Liver (tissue), 9 donors: Measurements from ENCODE around the gene APOD. TPM values are rescaled to one million over a fixed set of nuclear protein-coding genes. Genes with fewer than 3 reads are reported as not detected.

Source experiments
- DNase-seq: peaks from one replicate; pipeline ENCODE4 v3.0.0-alpha.2; 2017; ENCODE audit warnings: low spot score
- H3K27ac ChIP-seq, 2 donors: one replicate each; pipeline ENCODE4 v1.7.0; 2013; ENCODE audit warnings: inconsistent platforms in 2 of 2, low read length in 2 of 2, control low read depth in 1 of 2, low read depth in 1 of 2, mild to moderate bottlenecking in 1 of 2
- H3K27me3 ChIP-seq, 4 donors: one replicate each; pipeline versions ENCODE4 v1.6.1 to v1.7.0; 2013; ENCODE audit warnings: low read length in 3 of 4, inconsistent platforms in 1 of 4, mild to moderate bottlenecking in 1 of 4, moderate library complexity in 1 of 4; ENCODE audit not compliant: control insufficient read depth in 4 of 4, insufficient read depth in 4 of 4
- H3K36me3 ChIP-seq, 4 donors: one replicate each; pipeline versions ENCODE4 v1.6.1 to v1.7.0; 2013; ENCODE audit warnings: low read length in 3 of 4, mild to moderate bottlenecking in 3 of 4, low read depth in 1 of 4, moderate library complexity in 1 of 4; ENCODE audit not compliant: control insufficient read depth in 4 of 4, insufficient read depth in 3 of 4
- H3K4me1 ChIP-seq, 4 donors: one replicate each; pipeline versions ENCODE4 v1.6.1 to v1.7.0; 2013; ENCODE audit warnings: low read length in 3 of 4, mild to moderate bottlenecking in 3 of 4, moderate library complexity in 1 of 4; ENCODE audit not compliant: control insufficient read depth in 4 of 4, insufficient read depth in 4 of 4
- H3K4me3 ChIP-seq, 3 donors: one replicate each; pipeline versions ENCODE4 v1.6.1 to v1.7.0; 2013; ENCODE audit warnings: low read length in 3 of 3, control low read depth in 1 of 3, low read depth in 1 of 3, mild to moderate bottlenecking in 1 of 3
- H3K9ac ChIP-seq, 2 donors: one replicate each; pipeline ENCODE4 v1.7.0; 2013; ENCODE audit warnings: low read length in 2 of 2, mild to moderate bottlenecking in 2 of 2, moderate library complexity in 2 of 2, control low read depth in 1 of 2, low read depth in 1 of 2
- H3K9me3 ChIP-seq, 4 donors: one replicate each; pipeline versions ENCODE4 v1.6.1 to v1.7.0; 2013; ENCODE audit warnings: low read length in 3 of 4; ENCODE audit not compliant: control insufficient read depth in 4 of 4
- ATF3 ChIP-seq: IDR thresholded peaks from 2 replicates; pipeline ENCODE4 v1.6.1; 2016; ENCODE audit warnings: antibody characterized with exemption
- CTCF ChIP-seq: fragments of 150-350 bp; IDR thresholded peaks from 2 replicates; pipeline ENCODE4 v1.5.1; 2017; ENCODE audit warnings: improper control_type of control experiment, low read depth, low read length; ENCODE audit not compliant: missing input control
- EGR1 ChIP-seq, 2 donors: IDR thresholded peaks; 2 replicates each; pipeline ENCODE4 v1.6.1; 2016 to 2018; ENCODE audit warnings: antibody characterized with exemption in 2 of 2, low read depth in 2 of 2
- FOXA1 ChIP-seq: IDR thresholded peaks from 2 replicates; pipeline ENCODE4 v1.6.1; 2016; ENCODE audit warnings: antibody characterized with exemption
- FOXA2 ChIP-seq: IDR thresholded peaks from 2 replicates; pipeline ENCODE4 v1.6.1; 2016; ENCODE audit warnings: antibody characterized with exemption
- GABPA ChIP-seq, 2 donors: IDR thresholded peaks in 1 of 2; conservative IDR thresholded peaks in 1 of 2; 2 replicates each; pipeline ENCODE4 v1.6.1; 2016; ENCODE audit warnings: antibody characterized with exemption in 2 of 2, mild to moderate bottlenecking in 1 of 2, moderate library complexity in 1 of 2
- HNF4A ChIP-seq, 2 donors: conservative IDR thresholded peaks; 2 replicates each; pipeline ENCODE4 v1.6.1; 2016; ENCODE audit warnings: antibody characterized with exemption in 2 of 2, mild to moderate bottlenecking in 2 of 2
- HNF4G ChIP-seq: IDR thresholded peaks from 2 replicates; pipeline ENCODE4 v1.6.1; 2016; ENCODE audit warnings: antibody characterized with exemption
- JUND ChIP-seq, 2 donors: IDR thresholded peaks; 2 replicates each; pipeline ENCODE4 v1.6.1; 2016; ENCODE audit warnings: antibody characterized with exemption in 2 of 2
- MAX ChIP-seq: IDR thresholded peaks from 2 replicates; pipeline ENCODE4 v1.6.1; 2016; ENCODE audit warnings: antibody characterized with exemption
- NR2F2 ChIP-seq: IDR thresholded peaks from 2 replicates; pipeline ENCODE4 v1.6.1; 2016; ENCODE audit warnings: antibody characterized with exemption
- RAD21 ChIP-seq, 2 donors: IDR thresholded peaks; 2 replicates each; pipeline ENCODE4 v1.6.1; 2016; ENCODE audit warnings: antibody characterized with exemption in 2 of 2, mild to moderate bottlenecking in 2 of 2
- REST ChIP-seq: IDR thresholded peaks from 2 replicates; pipeline ENCODE4 v1.6.1; 2016; ENCODE audit warnings: antibody characterized with exemption, mild to moderate bottlenecking
- RXRA ChIP-seq, 2 donors: IDR thresholded peaks; 2 replicates each; pipeline ENCODE4 v1.6.1; 2017 to 2018; ENCODE audit warnings: antibody characterized with exemption in 2 of 2, mild to moderate bottlenecking in 1 of 2
- SP1 ChIP-seq: IDR thresholded peaks from 2 replicates; pipeline ENCODE4 v1.6.1; 2018; ENCODE audit warnings: antibody characterized with exemption, mild to moderate bottlenecking
- TAF1 ChIP-seq: conservative IDR thresholded peaks from 2 replicates; pipeline ENCODE4 v1.6.1; 2016; ENCODE audit warnings: antibody characterized with exemption, mild to moderate bottlenecking
- YY1 ChIP-seq: IDR thresholded peaks from 2 replicates; pipeline ENCODE4 v1.6.1; 2016; ENCODE audit warnings: antibody characterized with exemption, mild to moderate bottlenecking
- ZBTB33 ChIP-seq: IDR thresholded peaks from 2 replicates; pipeline ENCODE4 v1.6.1; 2016; ENCODE audit warnings: antibody characterized with exemption
- WGBS: extraction: QIAGEN DNeasy Blood & Tissue Kit; methylation state at CpG from one replicate; pipeline ENCODE4 v1.1.7; 2013; 5-methylcytosine and 5-hydroxymethylcytosine counted together
- polyA plus RNA-seq, 2 donors: library from polyadenylated mRNA; stranded (reverse) in 1 of 2; unstranded in 1 of 2; fragments of 200-250 nt in 1 of 2; fragments of >200 nt in 1 of 2; fragmentation: Nextera tagmentation in 1 of 2; extraction: Ambion mirVana in 1 of 2; gene quantifications; one replicate each; pipeline versions ENCODE4 v1.2.1 to v1.2.3, GENCODE V29; 2013 to 2015
- total RNA-seq, 2 donors: library from RNA; depleted of rRNA; stranded (reverse); fragments of >200 nt; gene quantifications; one replicate each; pipeline ENCODE4 v1.2.3, GENCODE V29; 2014
- donor health status: healthy.
- donor health status: healthy.
- donor health status: healthy.
- donor health status: healthy.
- donor health status: healthy.

The APOD gene
- total and polyA plus RNA-seq, 4 donors = 0.33 to 4.0 (median 0.56) TPM; not detected in 1

GRCh38 chr3:195612075-195612800 lies 28.5 kb upstream of the APOD start:
- no peak for DNase-seq
- 78% methylated on average over 8 of the region's 8 CpGs for WGBS
- no peak overlapping the region for H3K4me3 ChIP-seq
- no peaks in the 10 kb centered on the region for H3K27me3 ChIP-seq
- TF ChIP-seq EGR1 (IDR thresholded peaks at IDR 0.05; ENCODE audit: low read depth in 2 of 2) (no peak), SP1 (no peak), HNF4G (no peak), RXRA (IDR thresholded peaks at IDR 0.05) (no peak), RAD21 (IDR thresholded peaks at IDR 0.05) (no peak), NR2F2 (no peak), ZBTB33 (no peak), CTCF (no peak), GABPA (IDR thresholded peaks at IDR 0.05 in 1 of 2, conservative IDR thresholded peaks at IDR 0.05 in 1 of 2) (no peak), MAX (no peak), YY1 (no peak), TAF1 (no peak), JUND (IDR thresholded peaks at IDR 0.05) (no peak), FOXA2 (no peak), FOXA1 (no peak)
- no peaks in the 10 kb centered on the region for H3K9me3 ChIP-seq
- no peaks in the 10 kb centered on the region for H3K4me1 ChIP-seq
- H3K9ac ChIP-seq = no peak overlapping the region
- no peaks in the 10 kb centered on the region for H3K36me3 ChIP-seq
- H3K27ac ChIP-seq = no peak overlapping the region

GRCh38 chr3:195609229-195609628 lies 25.5 kb upstream of the APOD start:
- Histone ChIP-seq H3K27me3 (no peaks in the 10 kb centered on the region), H3K4me1 (no peaks in the 10 kb centered on the region), H3K9ac (no peak overlapping the region), H3K4me3 (no peak overlapping the region), H3K27ac (no peak overlapping the region), H3K9me3 (peaks cover 0 to 2% (median 0%) of the 10 kb centered on the region in 4 donors), H3K36me3 (no peaks in the 10 kb centered on the region)
- TF ChIP-seq EGR1 (IDR thresholded peaks at IDR 0.05; ENCODE audit: low read depth in 2 of 2) = no peak
- TF ChIP-seq MAX = no peak
- TF ChIP-seq ATF3 = no peak
- TF ChIP-seq JUND (IDR thresholded peaks at IDR 0.05) = no peak
- TF ChIP-seq ZBTB33 = no peak
- TF ChIP-seq SP1 = no peak
- no peak for TF ChIP-seq CTCF
- no peak for TF ChIP-seq HNF4A (conservative IDR thresholded peaks at IDR 0.05)
- no peak for TF ChIP-seq GABPA (IDR thresholded peaks at IDR 0.05 in 1 of 2, conservative IDR thresholded peaks at IDR 0.05 in 1 of 2)
- no peak for TF ChIP-seq FOXA2
- no peak for TF ChIP-seq RXRA (IDR thresholded peaks at IDR 0.05)
- TF ChIP-seq RAD21 (IDR thresholded peaks at IDR 0.05) = no peak
- no peak for TF ChIP-seq REST
- no peak for TF ChIP-seq HNF4G
- no peak for TF ChIP-seq YY1
- 79% methylated on average over 3 of the region's 3 CpGs for WGBS
- DNase-seq = no peak
